H1 (cell line): ENCODE measurements around the gene NPHP4. TPM values are rescaled to one million over a fixed set of nuclear protein-coding genes. Genes with fewer than 3 reads are reported as not detected.

ENCODE experiments used
- CTCF ChIA-PET: fragments of 300-600 bp; sonication (Branson Sonifier 250); formaldehyde crosslinking; loops from one replicate; lab custom pipeline; 2021; ENCODE audit not compliant: partially characterized antibody; lab: Charles Lee
- POLR2A ChIA-PET: fragments of 300-600 bp; sonication (Branson Sonifier 250); formaldehyde crosslinking; loops from one replicate; lab custom pipeline; 2021; ENCODE audit warnings: inconsistent platforms; ENCODE audit not compliant: partially characterized antibody; lab: Charles Lee
- DNase-seq, 2 experiments: peaks; one replicate each; pipeline versions ENCODE4 v3.0.0 to v3.0.0-alpha.2; 2010 to 2022; ENCODE audit warnings: low spot score in 2 of 2, low read depth in 1 of 2, mixed read lengths in 1 of 2
- FAIRE-seq: peaks from 2 replicates; lab custom pipeline; 2011; peaks lifted over from hg19 to GRCh38; lab: Jason Lieb, UNC
- H2AFZ ChIP-seq: 2 replicates; pipeline ENCODE4 v1.8.1; 2012; ENCODE audit warnings: low read length, inconsistent platforms
- H2AK5ac ChIP-seq: 2 replicates; pipeline ENCODE4 v1.6.1; 2013; ENCODE audit warnings: low read depth, low read length
- H2BK120ac ChIP-seq: replicated peaks from 2 replicates; pipeline ENCODE3; 2013; ENCODE audit warnings: low read depth, low read length, inconsistent platforms
- H2BK12ac ChIP-seq: 2 replicates; pipeline ENCODE4 v1.6.1; 2013; ENCODE audit warnings: low read depth, low read length
- H2BK15ac ChIP-seq: 2 replicates; pipeline ENCODE4 v1.6.1; 2013; ENCODE audit warnings: low read length
- H2BK20ac ChIP-seq: 2 replicates; pipeline ENCODE4 v1.6.1; 2013; ENCODE audit warnings: low read length
- H2BK5ac ChIP-seq: 2 replicates; pipeline ENCODE4 v1.6.1; 2013; ENCODE audit warnings: low read depth, low read length
- H3K14ac ChIP-seq: 2 replicates; pipeline ENCODE4 v1.6.1; 2013; ENCODE audit warnings: inconsistent platforms; ENCODE audit not compliant: insufficient read length
- H3K18ac ChIP-seq: 2 replicates; pipeline ENCODE4 v1.6.1; 2013; ENCODE audit warnings: low read length; ENCODE audit errors: extremely low read depth
- H3K23ac ChIP-seq: 2 replicates; pipeline ENCODE4 v1.6.1; 2013; ENCODE audit warnings: inconsistent platforms; ENCODE audit not compliant: insufficient read length
- H3K23me2 ChIP-seq: 2 replicates; pipeline ENCODE4 v1.6.1; 2013; ENCODE audit warnings: low read depth, low read length
- H3K27ac ChIP-seq: 2 replicates; pipeline ENCODE4 v1.6.1; 2011; ENCODE audit warnings: low read depth, low read length, inconsistent platforms
- H3K27me3 ChIP-seq, 4 experiments: replicated peaks in 1 of 4; 1 replicate in 1 of 4; 2 replicates in 3 of 4; pipeline versions ENCODE4 v1.6.1 to v1.8.1; 2011 to 2013; ENCODE audit warnings: low read length in 3 of 4, mild to moderate bottlenecking in 3 of 4, inconsistent platforms in 2 of 4, mixed read lengths in 2 of 4, moderate library complexity in 1 of 4; ENCODE audit not compliant: control insufficient read depth in 3 of 4, insufficient read depth in 3 of 4; ENCODE audit errors: extremely low read depth in 1 of 4
- H3K36me3 ChIP-seq, 4 experiments: 2 replicates each; pipeline versions ENCODE4 v1.6.1 to v1.8.1; 2011 to 2013; ENCODE audit warnings: mild to moderate bottlenecking in 4 of 4, low read length in 3 of 4, moderate library complexity in 2 of 4, control low read depth in 1 of 4, inconsistent platforms in 1 of 4; ENCODE audit not compliant: insufficient read depth in 4 of 4, control insufficient read depth in 2 of 4
- H3K4ac ChIP-seq: replicated peaks from 2 replicates; pipeline ENCODE3; 2013; ENCODE audit warnings: low read length, low read depth, mixed read lengths, inconsistent platforms; ENCODE audit not compliant: insufficient read length
- H3K4me1 ChIP-seq, 4 experiments: replicated peaks in 1 of 4; 1 replicate in 1 of 4; 2 replicates in 3 of 4; pipeline versions ENCODE4 v1.6.1 to v1.8.1; 2011 to 2013; ENCODE audit warnings: low read length in 3 of 4, inconsistent platforms in 2 of 4, mixed read lengths in 1 of 4; ENCODE audit not compliant: insufficient read depth in 4 of 4, control insufficient read depth in 3 of 4
- H3K4me2 ChIP-seq, 2 experiments: 2 replicates each; pipeline versions ENCODE4 v1.6.1 to v1.8.1; 2011 to 2013; ENCODE audit warnings: low read depth in 2 of 2, low read length in 2 of 2, control low read depth in 1 of 2, inconsistent platforms in 1 of 2, mild to moderate bottlenecking in 1 of 2; ENCODE audit not compliant: insufficient read depth in 1 of 2
- H3K4me3 ChIP-seq, 4 experiments: fragments of 200-600, 300-600 bp in 1 of 4; sonication (generic), shearing (Covaris generic), sonication (Bioruptor Twin) in 1 of 4; 2 replicates each; pipeline versions ENCODE4 v1.5.1 to v1.8.1; 2011 to 2016; ENCODE audit warnings: low read length in 4 of 4, low read depth in 3 of 4, control low read depth in 2 of 4, inconsistent platforms in 2 of 4, mild to moderate bottlenecking in 2 of 4, mixed read lengths in 1 of 4, moderate library complexity in 1 of 4; ENCODE audit not compliant: insufficient read depth in 2 of 4; ENCODE audit errors: extremely low read depth in 1 of 4
- H3K56ac ChIP-seq: replicated peaks from 2 replicates; pipeline ENCODE3; 2013; ENCODE audit warnings: low read depth, mild to moderate bottlenecking, mixed read lengths, low read length, inconsistent platforms; ENCODE audit not compliant: insufficient read length
- H3K79me1 ChIP-seq: 2 replicates; pipeline ENCODE4 v1.6.1; 2013; ENCODE audit warnings: low read depth, low read length, control low read depth
- H3K79me2 ChIP-seq, 2 experiments: 2 replicates each; pipeline versions ENCODE4 v1.6.1 to v1.8.1; 2012 to 2013; ENCODE audit warnings: low read length in 2 of 2, mild to moderate bottlenecking in 2 of 2, inconsistent platforms in 1 of 2; ENCODE audit not compliant: insufficient read depth in 2 of 2, control insufficient read depth in 1 of 2
- H3K9ac ChIP-seq, 4 experiments: replicated peaks in 1 of 4; 1 replicate in 1 of 4; 2 replicates in 3 of 4; pipeline versions ENCODE4 v1.6.1 to v1.8.1; 2011 to 2013; ENCODE audit warnings: low read depth in 3 of 4, low read length in 3 of 4, control low read depth in 2 of 4, mild to moderate bottlenecking in 2 of 4, moderate library complexity in 2 of 4, inconsistent platforms in 1 of 4; ENCODE audit errors: extremely low read depth in 1 of 4
- H3K9me3 ChIP-seq, 2 experiments: 2 replicates each; pipeline versions ENCODE4 v1.6.1 to v1.8.1; 2012 to 2013; ENCODE audit warnings: mild to moderate bottlenecking in 2 of 2, moderate library complexity in 2 of 2, control low read depth in 1 of 2, inconsistent platforms in 1 of 2, low read depth in 1 of 2, low read length in 1 of 2, mixed read lengths in 1 of 2; ENCODE audit not compliant: insufficient read depth in 2 of 2
- H4K20me1 ChIP-seq, 2 experiments: replicated peaks in 1 of 2; 2 replicates each; pipeline versions ENCODE3 to v1.8.1; 2011 to 2013; ENCODE audit warnings: inconsistent platforms in 2 of 2, low read length in 2 of 2, mild to moderate bottlenecking in 1 of 2; ENCODE audit not compliant: insufficient read depth in 2 of 2, control insufficient read depth in 1 of 2
- H4K5ac ChIP-seq: 2 replicates; pipeline ENCODE4 v1.6.1; 2013; ENCODE audit warnings: low read length, low read depth, mixed read lengths, inconsistent platforms; ENCODE audit not compliant: insufficient read length
- H4K8ac ChIP-seq: 2 replicates; pipeline ENCODE4 v1.8.0; 2013; ENCODE audit warnings: mild to moderate bottlenecking, moderate library complexity, low read length, inconsistent platforms; ENCODE audit not compliant: insufficient read depth; ENCODE audit errors: extremely low read depth
- H4K91ac ChIP-seq: replicated peaks from 2 replicates; pipeline ENCODE3; 2013; ENCODE audit warnings: low read length, mixed read lengths, inconsistent platforms; ENCODE audit not compliant: insufficient read length
- CTBP2 ChIP-seq: IDR thresholded peaks from 2 replicates; pipeline ENCODE4 v1.7.0; 2011; ENCODE audit warnings: borderline replicate concordance, mild to moderate bottlenecking, moderate library complexity, mixed read lengths, low read length; ENCODE audit not compliant: insufficient read depth, insufficient read length
- RNF2 ChIP-seq: fragments of 200-900, 300-1000 bp; sonication (generic); IDR thresholded peaks from 2 replicates; pipeline ENCODE4 v1.7.1; 2016; ENCODE audit warnings: borderline replicate concordance, low read depth, mild to moderate bottlenecking, antibody characterized with exemption, low read length; ENCODE audit not compliant: poor library complexity, severe bottlenecking; ENCODE audit errors: missing control alignments
- TAF1 ChIP-seq: IDR thresholded peaks from 2 replicates; pipeline ENCODE4 v1.6.1; 2011; ENCODE audit warnings: mild to moderate bottlenecking, low read depth, low read length
- whole genome bisulfite sequencing, 2 experiments: shearing (Covaris generic) in 1 of 2; methylation state at CpG; one replicate each; pipeline versions ENCODE4 v1.1.6 to v1.1.7; 2013 to 2015; ENCODE audit warnings: low lambda C conversion rate in 2 of 2, mixed read lengths in 2 of 2, inconsistent platforms in 1 of 2, low coverage in 1 of 2, missing lambda C conversion rate in 1 of 2; ENCODE audit not compliant: insufficient replicate concordance in 2 of 2, insufficient coverage in 1 of 2, insufficient read length in 1 of 2; ENCODE audit errors: extremely low coverage in 1 of 2, missing lambda C conversion rate in 1 of 2; 5-methylcytosine and 5-hydroxymethylcytosine counted together
- polyA plus RNA-seq, 7 experiments: library from polyadenylated mRNA; depleted of rRNA in 3 of 7; stranded (reverse) in 5 of 7; unstranded in 2 of 7; fragments of >200 nt in 5 of 7; fragments of 200-250 nt in 2 of 7; gene quantifications; 1 replicate in 5 of 7; 2 replicates in 1 of 7; 4 replicates in 1 of 7; pipeline versions ENCODE4 v1.2.1 to v1.2.3, GENCODE V29; 2011 to 2013; ENCODE audit warnings: missing spikeins in 2 of 7, mixed read lengths in 2 of 7
- total RNA-seq: library from RNA; stranded (reverse); fragmentation: NEBNext Ultra II Directional; extraction: Animal tissue kit (Norgen Biotek cat#: 25700); gene quantifications from 2 replicates; pipeline ENCODE4 v1.2.1, GENCODE V29; 2021

NPHP4 gene
- total and polyA plus RNA-seq, 2 of the 8 experiments (the other 6 are each of a cell fraction or from before 2014, with no cell fraction given) = 5.8 to 14.0 TPM

DNA sequence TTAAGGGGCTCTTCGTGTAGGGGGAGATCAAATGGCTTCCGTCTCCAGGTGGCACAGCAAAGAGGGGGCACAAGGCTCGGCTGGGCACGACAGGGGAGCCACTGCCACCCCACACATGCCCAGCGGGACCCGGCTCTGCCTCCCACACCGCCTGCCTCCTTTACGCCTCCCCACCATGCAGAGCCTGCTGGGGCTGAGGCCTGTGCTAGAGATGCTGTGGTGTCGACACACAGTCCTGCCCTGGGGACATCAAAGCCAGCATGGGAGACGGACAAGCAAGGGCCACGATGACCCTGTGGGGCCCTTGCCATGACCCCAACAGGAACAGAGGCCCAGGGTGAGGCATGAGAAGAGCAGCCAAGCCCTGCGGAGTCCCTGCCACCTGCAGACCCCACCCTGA is 102.8 kb downstream of the NPHP4 start:
- no peak overlapping the region for H2BK120ac ChIP-seq
- H3K4ac ChIP-seq = no peak overlapping the region
- H3K18ac ChIP-seq = no peak overlapping the region
- no peak overlapping the region for H3K56ac ChIP-seq
- POLR2A ChIA-PET = interaction anchor here (0.8 kb wide), 1 partner anchor 15 kb away, joined by 3 read pairs; no protein-coding TSS in a partner anchor
- 0 out of 2 replicates have a peak overlapping the region, but pooled peaks have one; percentile 68 for H2BK12ac ChIP-seq
- no peak for FAIRE-seq
- H3K9ac ChIP-seq = no peak overlapping the region
- no peak overlapping the region for H2BK5ac ChIP-seq
- no peaks in the 10 kb centered on the region for H3K4me1 ChIP-seq
- no peak overlapping the region for H2BK15ac ChIP-seq
- no peaks in the 10 kb centered on the region for H3K9me3 ChIP-seq
- no peak for DNase-seq
- TF ChIP-seq RNF2 (no peak), TAF1 (no peak), CTBP2 (no peak)
- TF ChIP-seq, all 59 proteins: peak for 0
- Histone ChIP-seq H3K79me2 (no peaks in the 10 kb centered on the region), H2BK20ac (no peak overlapping the region), H3K36me3 (no peaks in the 10 kb centered on the region; a peak in 2 of 8 replicates), H3K27me3 (no peaks in the 10 kb centered on the region), H3K14ac (no peak overlapping the region), H2AK5ac (no peak overlapping the region), H4K5ac (no peak overlapping the region), H3K4me2 (no peak overlapping the region), H3K23ac (no peak overlapping the region), H3K27ac (no peak overlapping the region; the same call in 1 of the 2 replicates), H4K20me1 (no peaks in the 10 kb centered on the region), H3K23me2 (no peaks in the 10 kb centered on the region; the same call in 1 of the 2 replicates), H2AFZ (no peak overlapping the region), H3K79me1 (no peaks in the 10 kb centered on the region), H4K91ac (no peak overlapping the region), H4K8ac (no peak overlapping the region), H3K4me3 (no peak overlapping the region)
- CTCF ChIA-PET = interaction anchor here (1.1 kb wide), 1 partner anchor 12 kb away, joined by 7 read pairs; no protein-coding TSS in a partner anchor
- WGBS, 2 experiments = 89% methylated on average over 12 of the region's 12 CpGs; no CpG with 5 or more reads in 1 of the 2 experiments
